GM12878 (cell line): ENCODE data around the gene GALNT17.

Experiments
- ELK1 ChIP-seq: IDR thresholded peaks from 2 replicates; pipeline ENCODE4 v1.6.1; 2012; ENCODE audit warnings: low read depth, low read length, improper control_type of control experiment
- POLR2AphosphoS5 ChIP-seq: IDR thresholded peaks from 2 replicates; pipeline ENCODE4 v1.6.1; 2011; ENCODE audit warnings: mild to moderate bottlenecking, low read length, inconsistent platforms
- TF ChIP-seq, protein P1 (sequence below): IDR thresholded peaks from 2 replicates; pipeline ENCODE4 v1.6.1; 2012; ENCODE audit warnings: low read depth, low read length, improper control_type of control experiment

- TF ChIP-seq POLR2AphosphoS5 (no peak), ELK1 (no peak)
- TF ChIP-seq, protein P1, sequence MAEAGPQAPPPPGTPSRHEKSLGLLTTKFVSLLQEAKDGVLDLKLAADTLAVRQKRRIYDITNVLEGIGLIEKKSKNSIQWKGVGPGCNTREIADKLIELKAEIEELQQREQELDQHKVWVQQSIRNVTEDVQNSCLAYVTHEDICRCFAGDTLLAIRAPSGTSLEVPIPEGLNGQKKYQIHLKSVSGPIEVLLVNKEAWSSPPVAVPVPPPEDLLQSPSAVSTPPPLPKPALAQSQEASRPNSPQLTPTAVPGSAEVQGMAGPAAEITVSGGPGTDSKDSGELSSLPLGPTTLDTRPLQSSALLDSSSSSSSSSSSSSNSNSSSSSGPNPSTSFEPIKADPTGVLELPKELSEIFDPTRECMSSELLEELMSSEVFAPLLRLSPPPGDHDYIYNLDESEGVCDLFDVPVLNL: no peak
These were observed 213.4 kb downstream of the GALNT17 start for GRCh38 chr7:71345117-71345884.
